Transverse colon (tissue), 4 donors: ENCODE results near the gene CWH43. TPM values are rescaled to one million over a fixed set of nuclear protein-coding genes. Genes with fewer than 3 reads are reported as not detected.
A peak's percentile ranks its signal among the peaks of the same experiment; 100 is the strongest.
"Not testable (repeated sequence)": the region's sequence is repeated elsewhere in the genome, so short reads cannot be mapped to it uniquely, and the experiment has no call there.

Experiments used
- DNase-seq: peaks from one replicate; pipeline ENCODE4 v3.0.0-alpha.2; 2019
- H3K27ac ChIP-seq, 4 donors: fragments of 200-600 bp; sonication (generic); 2 replicates each; pipeline ENCODE4 v1.5.1; 2016 to 2018; ENCODE audit warnings: inconsistent platforms in 4 of 4
- H3K27me3 ChIP-seq: fragments of 200-600 bp; sonication (generic); 2 replicates; pipeline ENCODE4 v1.5.1; 2017; ENCODE audit warnings: inconsistent platforms
- H3K36me3 ChIP-seq, 4 donors: fragments of 200-600 bp; sonication (generic); 2 replicates each; pipeline ENCODE4 v1.5.1; 2017 to 2019; ENCODE audit warnings: inconsistent platforms in 4 of 4
- H3K4me1 ChIP-seq, 4 donors: fragments of 200-600 bp; sonication (generic); 2 replicates each; pipeline ENCODE4 v1.5.1; 2017 to 2020; ENCODE audit warnings: inconsistent platforms in 4 of 4
- H3K4me3 ChIP-seq, 4 donors: fragments of 200-600 bp; sonication (generic); 1 replicate in 1 of 4; 2 replicates in 3 of 4; pipeline versions ENCODE4 v1.5.1 to v1.6.1; 2017 to 2019; ENCODE audit warnings: inconsistent platforms in 4 of 4
- H3K9me3 ChIP-seq, 2 donors: fragments of 200-600 bp; sonication (generic); 2 replicates each; pipeline ENCODE4 v1.5.1; 2017 to 2019; ENCODE audit warnings: inconsistent platforms in 2 of 2
- CTCF ChIP-seq, 5 experiments: fragments of 200-600 bp in 3 of 5; fragments of 450-650 bp in 2 of 5; sonication (generic) in 3 of 5; IDR thresholded peaks; 1 replicate in 2 of 5; 2 replicates in 3 of 5; pipeline ENCODE4 v1.5.1; 2016 to 2017; ENCODE audit warnings: antibody characterized with exemption in 5 of 5, inconsistent platforms in 3 of 5, mild to moderate bottlenecking in 2 of 5, moderate library complexity in 1 of 5
- EP300 ChIP-seq: sonication (generic); formaldehyde crosslinking; IDR thresholded peaks from one replicate; pipeline ENCODE4 v1.6.1; 2017; ENCODE audit warnings: antibody characterized with exemption, low read depth
- POLR2A ChIP-seq: fragments of 450-650 bp; IDR thresholded peaks from one replicate; pipeline ENCODE4 v1.6.1; 2016; ENCODE audit warnings: antibody characterized with exemption, mild to moderate bottlenecking, moderate library complexity
- POLR2AphosphoS5 ChIP-seq, 3 donors: sonication (generic); formaldehyde crosslinking; IDR thresholded peaks; one replicate each; pipeline ENCODE4 v1.6.1; 2016; ENCODE audit warnings: antibody characterized with exemption in 3 of 3
- WGBS, 2 donors: methylation state at CpG; one replicate each; pipeline ENCODE4 v1.1.5; 2018; ENCODE audit warnings: low coverage in 1 of 2; 5-methylcytosine and 5-hydroxymethylcytosine counted together
- in situ Hi-C, 4 donors: fragments of 200-750 bp; cut with MboI; loops; one replicate each; pipeline versions ENCODE4 v1.15.0 to v1.15.1; 2017; ENCODE audit warnings: low sequenced_read_pairs in 3 of 4, low pct_ligation_motif_present in 1 of 4, low pct_unique_long_range_greater_than_20kb in 1 of 4
- intact Hi-C: fragments of 100-400 bp; cut with DNase I; formaldehyde crosslinking; loops from one replicate; pipeline ENCODE4 v1.15.1; 2023; ENCODE audit warnings: low total_unique reads
- total RNA-seq, 4 donors: library from RNA; depleted of rRNA; stranded (reverse); fragments of >200 nt; gene quantifications; one replicate each; pipeline ENCODE4 v1.1.0, GENCODE V29; 2016

CWH43 gene
- total RNA-seq, 4 donors from 2014 or later = 13.5 to 43.3 (median 34.8) TPM

DNA sequence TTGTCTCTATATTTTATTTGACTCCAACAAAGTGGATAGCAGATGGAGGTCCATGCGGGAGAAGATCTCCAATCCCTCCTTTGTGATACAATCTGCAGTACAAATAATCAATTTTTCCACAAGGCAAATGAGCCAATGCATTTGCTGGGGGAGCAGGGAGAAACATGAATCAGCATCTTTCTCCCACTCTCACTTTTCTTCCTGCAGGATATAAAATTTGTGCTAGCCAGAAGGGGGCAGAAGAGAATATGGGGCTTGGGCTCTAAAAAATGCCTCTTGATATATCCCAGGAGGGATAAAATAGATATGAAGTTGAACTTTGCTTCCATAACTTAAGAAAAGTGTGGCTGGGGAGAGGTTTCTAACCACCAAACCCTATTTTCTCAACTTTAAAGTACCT is 38.3 kb upstream of the CWH43 start:
- Histone ChIP-seq H3K9me3 (no peaks in the 10 kb centered on the region), H3K27me3 (no peaks in the 10 kb centered on the region), H3K4me3 (no peak overlapping the region), H3K27ac (no peak overlapping the region), H3K36me3 (no peaks in the 10 kb centered on the region), H3K4me1 (peaks cover 0 to 27% (median 7%) of the 10 kb centered on the region in 4 donors)
- no peak for DNase-seq
- in situ Hi-C loops = no loop called here
- intact Hi-C loops = no loop called here
- TF ChIP-seq POLR2A (no peak), EP300 (no peak), CTCF (IDR thresholded peaks at IDR 0.05) (no peak), POLR2AphosphoS5 (IDR thresholded peaks at IDR 0.05) (no peak)
- 94 to 100% methylated on average over 1 of the region's 1 CpG for WGBS, 2 donors

GRCh38 chr4:48949086-48949485 is 37.0 kb upstream of the CWH43 start:
- Histone ChIP-seq H3K9me3 (no peaks in the 10 kb centered on the region), H3K36me3 (no peaks in the 10 kb centered on the region), H3K4me1 (peaks cover 0 to 26% (median 7%) of the 10 kb centered on the region in 4 donors), H3K4me3 (no peak overlapping the region), H3K27me3 (no peaks in the 10 kb centered on the region), H3K27ac (peak overlapping the region in 3 of 4 donors; percentile 17 to 41 (median 31))
- intact Hi-C loops (no loop called here), in situ Hi-C loops (no loop called here)
- DNase-seq = no peak
- TF ChIP-seq POLR2A = no peak
- no peak for TF ChIP-seq CTCF (IDR thresholded peaks at IDR 0.05)
- TF ChIP-seq EP300 = no peak
- no peak for TF ChIP-seq POLR2AphosphoS5 (IDR thresholded peaks at IDR 0.05)

DNA sequence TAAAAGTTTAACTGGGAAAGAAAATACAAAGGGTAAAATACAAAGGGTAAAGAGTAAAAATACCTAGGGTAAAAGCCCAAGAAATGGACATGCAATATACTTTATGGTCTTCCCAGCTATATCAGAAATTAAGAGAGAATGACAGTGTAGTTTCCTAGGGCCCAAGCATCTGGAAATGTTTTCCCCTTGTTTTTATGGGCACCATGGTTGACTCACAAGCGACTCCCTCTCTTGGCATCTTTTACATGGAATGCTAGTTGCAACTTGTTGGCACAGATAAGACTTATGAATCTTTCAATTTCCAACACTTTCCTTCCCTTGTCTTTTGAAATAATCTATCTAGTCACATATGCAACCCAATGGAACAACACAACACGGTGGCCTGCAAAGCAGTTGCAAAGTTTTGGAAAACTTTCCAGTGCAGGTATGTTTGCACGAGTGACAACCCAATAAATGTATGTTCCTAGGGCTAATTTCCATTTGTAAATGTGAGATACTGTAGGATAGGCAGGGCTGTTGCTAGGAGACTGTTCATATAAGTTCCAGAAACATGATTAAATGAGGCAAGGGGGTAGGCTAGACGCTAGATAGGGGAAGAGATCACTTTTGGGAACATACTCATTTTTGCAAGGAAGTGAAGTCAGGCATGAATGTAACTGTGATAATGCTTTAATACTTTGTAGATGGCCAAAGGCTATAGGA is 36.4 kb upstream of the CWH43 start:
- H3K27me3 ChIP-seq = no peaks in the 10 kb centered on the region
- WGBS, 2 donors = 45 to 58% methylated on average over 4 of the region's 4 CpGs
- H3K4me1 ChIP-seq = peaks cover 0 to 24% (median 8%) of the 10 kb centered on the region in 4 donors
- no peak overlapping the region for H3K4me3 ChIP-seq
- intact Hi-C loops (no loop called here), in situ Hi-C loops (loop anchor here in 2 of 4 donors (10.0 to 25.0 kb wide), 3 partner anchors 162 to 375 kb away; partner anchors contain the start of gene FRYL (in 1 of the 2))
- H3K27ac ChIP-seq = peak overlapping the region in 3 of 4 donors; percentile 17 to 41 (median 31)
- H3K36me3 ChIP-seq = no peaks in the 10 kb centered on the region
- no peak for DNase-seq
- H3K9me3 ChIP-seq = no peaks in the 10 kb centered on the region
- TF ChIP-seq POLR2AphosphoS5 (IDR thresholded peaks at IDR 0.05) (no peak), POLR2A (no peak), CTCF (IDR thresholded peaks at IDR 0.05) (no peak), EP300 (no peak)

GRCh38 chr4:48954314-48954713 is 31.8 kb upstream of the CWH43 start:
- Histone ChIP-seq H3K9me3 (no peaks in the 10 kb centered on the region), H3K36me3 (no peaks in the 10 kb centered on the region), H3K4me3 (no peak overlapping the region), H3K27me3 (no peaks in the 10 kb centered on the region), H3K27ac (peak overlapping the region in 2 of 4 donors; percentile 12 to 14), H3K4me1 (peaks cover 0 to 14% (median 5%) of the 10 kb centered on the region in 4 donors)
- intact Hi-C loops = no loop called here
- DNase-seq = no peak
- WGBS, 2 donors = 61 to 68% methylated on average over 2 of the region's 2 CpGs
- in situ Hi-C loops = loop anchor here in 2 of 4 donors (10.0 to 25.0 kb wide), 3 partner anchors 167 to 380 kb away; partner anchors contain the start of gene FRYL (in 1 of the 2)
- TF ChIP-seq CTCF (IDR thresholded peaks at IDR 0.05) = no peak

DNA sequence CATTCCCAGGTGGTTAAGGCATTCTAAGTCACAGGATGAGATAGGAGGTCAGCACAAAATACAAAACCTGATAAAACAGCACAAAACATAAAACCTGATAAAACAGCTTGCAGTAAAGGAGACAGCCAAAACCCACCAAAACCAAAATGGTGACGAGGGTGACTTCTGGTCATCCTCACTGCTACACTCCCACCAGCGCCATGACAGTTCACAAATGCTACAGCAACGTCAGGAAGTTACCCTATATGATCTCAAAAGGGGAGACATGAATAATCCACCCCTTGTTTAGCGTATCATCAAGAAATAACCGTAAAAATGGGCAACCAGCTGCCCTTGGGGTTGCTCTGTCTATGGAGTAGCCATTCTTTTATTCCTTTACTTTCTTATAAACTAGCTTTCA is 28.7 kb upstream of the CWH43 start:
- H3K27me3 ChIP-seq, H3K36me3 ChIP-seq, DNase-seq, H3K4me1 ChIP-seq, H3K9me3 ChIP-seq, H3K4me3 ChIP-seq, H3K27ac ChIP-seq, intact Hi-C loops: not testable (repeated sequence)
- 88 to 93% methylated on average over 5 of the region's 5 CpGs for WGBS, 2 donors
- in situ Hi-C loops = loop anchor here in 3 of 4 donors (5.0 to 25.0 kb wide), 4 partner anchors 170 to 383 kb away; partner anchors contain the start of gene FRYL (in 1 of the 3)
